ENCODE results near the gene GLIS1.

DNA sequence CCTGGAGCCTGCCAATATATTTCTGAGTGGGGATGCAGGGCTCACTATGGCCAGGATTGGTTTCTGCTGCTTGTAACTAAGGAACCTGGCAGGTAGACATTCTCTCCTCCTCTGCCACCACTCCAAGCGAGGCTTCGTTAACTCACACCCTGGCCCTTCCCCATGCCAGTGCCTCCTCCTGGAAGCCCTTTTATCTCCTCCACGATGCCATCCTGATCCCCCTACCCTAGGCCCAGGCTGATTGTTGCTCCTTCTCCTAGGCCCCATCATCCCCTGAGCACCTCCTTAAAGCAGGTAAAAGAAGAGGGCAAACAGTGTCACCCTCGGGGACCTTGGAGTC is 161.2 kb downstream of the GLIS1 start:
- TF ChIP-seq POLR2AphosphoS5 (IDR thresholded peaks at IDR 0.05; ENCODE audit: insufficient read depth in 1 of 2, low read depth in 1 of 2) (no peak), POLR2A (IDR thresholded peaks at IDR 0.05) (no peak)
- TF ChIP-seq, protein P1, sequence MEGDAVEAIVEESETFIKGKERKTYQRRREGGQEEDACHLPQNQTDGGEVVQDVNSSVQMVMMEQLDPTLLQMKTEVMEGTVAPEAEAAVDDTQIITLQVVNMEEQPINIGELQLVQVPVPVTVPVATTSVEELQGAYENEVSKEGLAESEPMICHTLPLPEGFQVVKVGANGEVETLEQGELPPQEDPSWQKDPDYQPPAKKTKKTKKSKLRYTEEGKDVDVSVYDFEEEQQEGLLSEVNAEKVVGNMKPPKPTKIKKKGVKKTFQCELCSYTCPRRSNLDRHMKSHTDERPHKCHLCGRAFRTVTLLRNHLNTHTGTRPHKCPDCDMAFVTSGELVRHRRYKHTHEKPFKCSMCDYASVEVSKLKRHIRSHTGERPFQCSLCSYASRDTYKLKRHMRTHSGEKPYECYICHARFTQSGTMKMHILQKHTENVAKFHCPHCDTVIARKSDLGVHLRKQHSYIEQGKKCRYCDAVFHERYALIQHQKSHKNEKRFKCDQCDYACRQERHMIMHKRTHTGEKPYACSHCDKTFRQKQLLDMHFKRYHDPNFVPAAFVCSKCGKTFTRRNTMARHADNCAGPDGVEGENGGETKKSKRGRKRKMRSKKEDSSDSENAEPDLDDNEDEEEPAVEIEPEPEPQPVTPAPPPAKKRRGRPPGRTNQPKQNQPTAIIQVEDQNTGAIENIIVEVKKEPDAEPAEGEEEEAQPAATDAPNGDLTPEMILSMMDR (IDR thresholded peaks at IDR 0.05) = no peak

Data from vagina (tissue), 2 donors.